Nephron (organoid): Measurements from ENCODE around the gene POFUT2.
A peak's percentile ranks its signal among the peaks of the same experiment; 100 is the strongest.

Source experiments
- H3K27ac Mint-ChIP-seq, 3 experiments: 2 replicates each; pipeline ENCODE4 v1.8.0; 2020; ENCODE audit warnings: mixed read lengths in 3 of 3, mild to moderate bottlenecking in 2 of 3, moderate library complexity in 1 of 3
- H3K27me3 Mint-ChIP-seq: 2 replicates; pipeline ENCODE4 v1.8.0; 2021; ENCODE audit warnings: low read depth, mild to moderate bottlenecking, moderate library complexity, mixed read lengths
- H3K36me3 Mint-ChIP-seq: 2 replicates; pipeline ENCODE4 v1.8.0; 2020; ENCODE audit warnings: low read depth, mixed read lengths
- H3K4me1 Mint-ChIP-seq: 2 replicates; pipeline ENCODE4 v1.8.0; 2020; ENCODE audit warnings: mixed read lengths
- H3K4me3 Mint-ChIP-seq, 3 experiments: 2 replicates each; pipeline ENCODE4 v1.8.0; 2020; ENCODE audit warnings: mild to moderate bottlenecking in 3 of 3, mixed read lengths in 3 of 3, moderate library complexity in 2 of 3
- H3K9me3 Mint-ChIP-seq: 2 replicates; pipeline ENCODE4 v1.8.0; 2020; ENCODE audit warnings: mixed read lengths
- TF ChIP-seq, protein P1 (sequence below), 3 experiments: fragments of 200-600 bp; sonication (generic); IDR thresholded peaks; one replicate each; pipeline ENCODE4 v1.5.0; 2021; ENCODE audit warnings: antibody characterized with exemption in 3 of 3; ENCODE audit not compliant: unreplicated experiment in 3 of 3

POFUT2 gene

DNA sequence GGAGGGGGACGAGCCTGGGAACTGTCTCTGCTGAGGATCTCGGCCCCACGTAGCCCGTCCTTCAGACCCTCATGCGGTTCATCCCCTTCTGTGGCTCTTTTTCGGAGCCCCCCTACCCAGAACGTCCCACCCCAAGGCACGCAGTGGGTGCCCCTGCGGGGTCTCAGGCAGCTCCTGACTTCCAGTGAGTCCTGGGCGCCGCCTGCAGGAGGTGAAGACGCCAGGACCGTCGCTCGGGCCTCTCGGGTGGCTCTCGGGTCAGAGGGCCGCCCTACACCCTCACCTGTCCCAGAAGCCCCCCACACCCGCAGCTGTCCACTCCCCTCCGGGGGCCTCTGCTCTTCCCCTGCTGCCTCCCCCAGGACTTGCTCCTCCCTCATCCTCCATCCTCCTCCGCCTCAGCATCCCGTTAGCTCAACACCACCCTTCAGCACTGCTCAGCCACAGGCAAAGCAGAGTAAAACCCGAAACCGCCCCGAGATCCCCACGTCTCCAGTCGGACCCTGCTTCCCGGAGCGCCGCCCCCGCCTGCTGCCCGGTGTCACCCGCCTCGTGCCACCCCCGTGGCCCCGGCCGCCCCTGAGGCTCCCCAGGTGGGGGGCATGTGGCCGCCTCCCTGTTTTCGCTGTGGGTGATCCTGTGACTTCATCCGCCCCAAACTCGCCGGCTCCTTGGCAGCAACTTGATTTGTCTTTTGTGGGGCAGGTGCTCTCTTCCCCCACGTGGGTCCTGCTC lies 13.3 kb upstream of the POFUT2 start:
- peaks cover 9% of the 10 kb centered on the region for H3K27me3 Mint-ChIP-seq
- H3K4me1 Mint-ChIP-seq: peaks cover 43% of the 10 kb centered on the region
- peak overlapping the region in 2 of 3 experiments; percentile 18 to 33 for H3K27ac Mint-ChIP-seq
- no peak overlapping the region for H3K4me3 Mint-ChIP-seq
- peaks cover 7% of the 10 kb centered on the region for H3K36me3 Mint-ChIP-seq
- TF ChIP-seq, protein P1, sequence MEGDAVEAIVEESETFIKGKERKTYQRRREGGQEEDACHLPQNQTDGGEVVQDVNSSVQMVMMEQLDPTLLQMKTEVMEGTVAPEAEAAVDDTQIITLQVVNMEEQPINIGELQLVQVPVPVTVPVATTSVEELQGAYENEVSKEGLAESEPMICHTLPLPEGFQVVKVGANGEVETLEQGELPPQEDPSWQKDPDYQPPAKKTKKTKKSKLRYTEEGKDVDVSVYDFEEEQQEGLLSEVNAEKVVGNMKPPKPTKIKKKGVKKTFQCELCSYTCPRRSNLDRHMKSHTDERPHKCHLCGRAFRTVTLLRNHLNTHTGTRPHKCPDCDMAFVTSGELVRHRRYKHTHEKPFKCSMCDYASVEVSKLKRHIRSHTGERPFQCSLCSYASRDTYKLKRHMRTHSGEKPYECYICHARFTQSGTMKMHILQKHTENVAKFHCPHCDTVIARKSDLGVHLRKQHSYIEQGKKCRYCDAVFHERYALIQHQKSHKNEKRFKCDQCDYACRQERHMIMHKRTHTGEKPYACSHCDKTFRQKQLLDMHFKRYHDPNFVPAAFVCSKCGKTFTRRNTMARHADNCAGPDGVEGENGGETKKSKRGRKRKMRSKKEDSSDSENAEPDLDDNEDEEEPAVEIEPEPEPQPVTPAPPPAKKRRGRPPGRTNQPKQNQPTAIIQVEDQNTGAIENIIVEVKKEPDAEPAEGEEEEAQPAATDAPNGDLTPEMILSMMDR (IDR thresholded peaks at IDR 0.05; ENCODE audit: unreplicated experiment in 3 of 3): no peak
- H3K9me3 Mint-ChIP-seq: peaks cover 2% of the 10 kb centered on the region

DNA sequence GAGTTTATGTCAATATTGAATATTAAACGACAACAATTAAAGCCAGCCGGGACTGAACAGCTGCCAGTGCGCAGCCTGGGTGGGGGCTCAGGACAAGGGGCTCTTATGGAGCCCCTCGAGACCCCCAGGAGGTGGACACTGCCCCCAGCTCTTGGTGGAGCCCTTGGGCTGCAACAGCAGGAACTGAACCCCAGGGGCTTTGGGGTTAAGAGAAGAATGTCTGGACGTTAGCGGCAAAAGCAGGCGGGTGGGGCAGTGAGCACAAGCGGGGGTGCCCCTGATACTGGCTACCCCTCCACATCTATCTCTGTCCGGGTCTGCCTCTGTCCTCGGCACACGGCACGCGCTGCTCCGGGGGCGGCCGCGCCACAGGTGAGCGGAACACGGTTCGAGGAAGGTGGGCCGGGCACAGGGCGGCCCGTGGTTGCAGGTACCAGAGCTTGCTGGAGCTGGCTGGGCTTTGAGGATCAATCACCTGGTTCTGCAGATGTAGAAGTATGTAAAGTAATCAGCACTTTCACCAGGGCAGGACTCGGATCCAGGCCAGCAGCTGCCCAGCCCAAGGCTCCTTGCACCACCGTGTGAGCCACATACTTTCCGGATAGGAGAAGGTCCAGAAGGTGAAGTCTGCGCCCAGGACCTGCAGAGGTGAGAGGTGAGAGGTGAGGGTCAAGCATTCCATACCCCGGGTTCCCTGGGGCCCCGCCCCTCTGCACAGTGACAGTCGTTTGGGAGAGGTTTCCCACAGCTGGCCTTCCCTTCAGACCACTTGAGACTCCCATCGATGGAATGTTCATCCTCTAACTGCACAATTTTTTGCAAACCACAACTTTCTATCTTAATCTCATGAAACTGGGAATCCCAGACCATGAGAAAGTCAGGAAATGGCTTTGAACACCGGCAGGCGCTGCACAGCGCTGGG lies 12.4 kb upstream of the POFUT2 start:
- Mint-ChIP-seq H3K9me3 (peaks cover 2% of the 10 kb centered on the region), H3K27me3 (peaks cover 9% of the 10 kb centered on the region), H3K4me1 (peaks cover 44% of the 10 kb centered on the region), H3K36me3 (peaks cover 7% of the 10 kb centered on the region), H3K4me3 (no peak overlapping the region), H3K27ac (peak overlapping the region in 2 of 3 experiments; percentile 33 to 70)
- TF ChIP-seq, protein P1 (IDR thresholded peaks at IDR 0.05; ENCODE audit: unreplicated experiment in 3 of 3): no peak

DNA sequence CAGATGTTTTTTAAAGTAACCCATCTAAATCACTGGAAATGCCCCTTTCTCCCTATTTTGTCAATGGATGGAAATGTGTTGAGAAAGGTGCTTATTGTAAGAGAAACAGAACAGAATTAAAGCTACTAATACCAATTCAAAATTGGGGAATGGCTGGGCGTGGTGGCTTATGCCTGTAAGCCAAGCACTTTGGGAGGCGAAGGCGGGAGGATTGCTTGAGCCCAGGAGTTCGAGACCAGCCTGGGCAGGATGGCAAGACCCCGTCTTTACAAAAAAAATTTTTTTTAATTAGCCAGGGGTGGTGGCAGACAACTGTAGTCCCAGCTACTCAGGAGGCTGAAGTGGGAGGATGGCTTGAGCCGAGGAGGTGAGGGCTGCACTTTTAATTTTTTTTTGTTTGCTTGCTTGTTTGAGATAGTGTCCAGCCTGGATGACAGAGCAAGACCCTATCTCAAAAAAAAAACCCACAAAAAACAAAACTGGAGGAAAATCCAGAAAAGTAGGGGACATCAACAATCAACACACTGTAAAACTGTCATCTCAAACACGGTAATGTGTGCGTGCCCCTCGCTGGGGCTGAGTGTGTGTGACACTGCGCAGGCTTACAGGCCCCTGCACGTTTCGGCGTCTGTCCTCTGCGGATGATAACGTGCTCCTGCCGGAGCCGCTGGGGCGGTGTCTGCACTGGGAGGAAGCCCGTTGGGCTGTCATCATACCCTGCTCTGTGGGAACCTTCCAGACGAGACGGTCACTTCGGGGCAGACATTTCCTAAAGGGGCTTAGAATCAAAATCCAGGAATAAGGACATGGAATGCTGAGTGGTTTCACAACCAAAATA lies 11.6 kb upstream of the POFUT2 start:
- Mint-ChIP-seq H3K9me3 (peaks cover 2% of the 10 kb centered on the region), H3K27me3 (peaks cover 9% of the 10 kb centered on the region), H3K4me1 (peaks cover 53% of the 10 kb centered on the region), H3K4me3 (no peak overlapping the region), H3K27ac (peak overlapping the region in 2 of 3 experiments; percentile 34 to 70), H3K36me3 (peaks cover 7% of the 10 kb centered on the region)
- TF ChIP-seq, protein P1 (IDR thresholded peaks at IDR 0.05; ENCODE audit: unreplicated experiment in 3 of 3): no peak

DNA sequence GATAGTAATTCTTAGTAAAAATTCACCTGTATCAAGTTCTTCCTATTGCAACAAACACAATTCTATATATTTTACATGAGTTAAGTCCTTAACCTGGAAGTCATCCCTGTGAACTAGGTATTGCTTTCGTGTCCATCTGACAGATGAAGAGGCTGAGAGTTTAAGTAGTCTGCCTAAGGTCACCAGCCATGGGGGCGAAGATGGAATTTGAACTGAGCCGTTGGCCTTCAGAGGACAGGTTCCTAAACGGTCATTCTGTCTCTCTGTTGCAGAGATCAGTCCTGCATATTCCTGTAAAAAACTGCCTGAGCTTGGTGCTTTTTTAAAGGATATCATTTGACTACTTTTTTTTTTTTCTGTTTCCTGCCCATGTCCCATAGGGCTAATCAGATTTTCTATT lies 10.2 kb upstream of the POFUT2 start:
- peak overlapping the region in 1 of 3 experiments; percentile 22 for H3K27ac Mint-ChIP-seq
- peaks cover 60% of the 10 kb centered on the region for H3K4me1 Mint-ChIP-seq
- H3K36me3 Mint-ChIP-seq: peaks cover 7% of the 10 kb centered on the region
- H3K27me3 Mint-ChIP-seq: peaks cover 9% of the 10 kb centered on the region
- TF ChIP-seq, protein P1 (IDR thresholded peaks at IDR 0.05; ENCODE audit: unreplicated experiment in 3 of 3): no peak
- no peak overlapping the region for H3K4me3 Mint-ChIP-seq
- H3K9me3 Mint-ChIP-seq: peaks cover 2% of the 10 kb centered on the region

DNA sequence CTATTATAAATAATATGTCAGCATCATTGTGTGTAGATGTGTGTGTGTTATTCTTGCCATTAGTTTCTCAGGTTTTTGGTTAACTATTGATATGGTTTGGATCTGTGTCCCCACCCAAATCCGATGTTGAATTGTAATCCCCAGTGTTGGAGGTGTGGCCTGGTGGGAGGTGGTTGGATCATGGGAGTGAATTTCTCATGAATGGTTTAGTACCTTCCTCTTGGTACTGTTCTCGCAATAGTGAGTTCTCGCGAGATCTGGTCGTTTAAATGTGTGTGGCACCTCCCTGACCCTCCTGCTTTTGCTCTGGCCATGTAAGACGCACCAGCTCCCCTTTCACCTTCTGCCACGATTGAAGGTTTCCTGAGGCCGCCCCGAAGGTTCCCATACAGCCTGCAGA lies 9.6 kb upstream of the POFUT2 start:
- peaks cover 2% of the 10 kb centered on the region for H3K9me3 Mint-ChIP-seq
- H3K27me3 Mint-ChIP-seq: peaks cover 9% of the 10 kb centered on the region

More for the DNA sequence above, 9.6 kb upstream of the POFUT2 start:
- Mint-ChIP-seq H3K4me3 (no peak overlapping the region), H3K4me1 (peaks cover 65% of the 10 kb centered on the region), H3K36me3 (peaks cover 7% of the 10 kb centered on the region), H3K27ac (peak overlapping the region in 1 of 3 experiments; percentile 22)
- TF ChIP-seq, protein P1 (IDR thresholded peaks at IDR 0.05; ENCODE audit: unreplicated experiment in 3 of 3): no peak
